ENCODE measurements around the gene SFRP2. TPM values are rescaled to one million over a fixed set of nuclear protein-coding genes. Genes with fewer than 3 reads are reported as not detected.

Gene SFRP2
- total RNA-seq, 1 experiment from 2014 or later: 0.26 TPM

DNA sequence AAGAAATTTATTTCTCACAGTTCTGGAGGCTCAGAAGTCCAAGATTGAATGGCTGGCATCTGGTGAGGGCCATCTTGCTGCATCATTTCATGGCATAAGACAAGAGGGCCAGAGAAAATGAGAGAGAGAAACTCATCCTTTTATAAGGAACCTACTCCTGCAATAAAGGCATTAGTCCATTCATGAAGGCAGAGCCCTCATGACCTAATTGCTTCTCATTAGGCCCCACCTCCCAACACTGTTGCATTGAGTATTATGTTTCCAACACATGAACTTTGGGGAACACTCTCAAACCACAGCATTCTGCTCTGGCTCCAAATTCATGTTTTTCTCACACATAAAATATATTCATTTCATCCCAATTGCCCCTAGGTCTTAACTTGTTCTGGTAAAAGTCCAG, 43.2 kb downstream of the SFRP2 start:
- no peak for ATAC-seq
- intact Hi-C loops (cut with micrococcal nuclease; ENCODE audit: unreplicated experiment): loop anchor here (10.0 kb wide), 1 partner anchor 401 kb away; the partner anchor contains the start of gene MND1
- no TSS peak for BruUV-seq (replicated peaks)

DNA sequence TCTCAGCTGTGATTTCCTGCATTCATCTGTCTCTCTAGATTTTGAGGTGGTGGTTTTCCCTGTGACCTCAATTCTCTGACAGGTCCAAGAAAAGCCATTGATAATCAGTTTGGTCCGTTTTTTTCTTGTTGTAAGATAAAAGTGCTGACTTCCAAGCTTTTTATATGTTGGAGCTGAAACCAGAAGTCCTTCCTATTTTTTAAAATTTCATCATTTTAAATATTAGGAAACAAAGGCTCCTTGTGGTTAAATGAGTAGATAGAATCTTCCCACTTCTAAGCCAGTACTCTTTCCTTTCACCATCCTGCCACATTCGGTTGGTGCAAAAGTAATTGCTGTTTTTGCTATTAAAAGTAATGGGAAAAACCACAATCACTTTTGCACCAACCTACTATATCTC, 47.3 kb downstream of the SFRP2 start:
- no peaks in the 10 kb centered on the region for H3K9me3 ChIP-seq (ENCODE audit: control insufficient read depth, insufficient read depth, low read depth, low read length)
- in situ Hi-C loops (cut with HindIII; ENCODE audit: low pct_unique_long_range_greater_than_20kb, low sequenced_read_pairs): no loop called here
- POLR2A ChIA-PET: no interaction called here
- ATAC-seq (no peak), DNase-seq (ENCODE audit: low read depth, low spot score) (no peak)
- no peak overlapping the region for H3K27ac ChIP-seq (ENCODE audit: low read length)
- TF ChIP-seq, protein P1, sequence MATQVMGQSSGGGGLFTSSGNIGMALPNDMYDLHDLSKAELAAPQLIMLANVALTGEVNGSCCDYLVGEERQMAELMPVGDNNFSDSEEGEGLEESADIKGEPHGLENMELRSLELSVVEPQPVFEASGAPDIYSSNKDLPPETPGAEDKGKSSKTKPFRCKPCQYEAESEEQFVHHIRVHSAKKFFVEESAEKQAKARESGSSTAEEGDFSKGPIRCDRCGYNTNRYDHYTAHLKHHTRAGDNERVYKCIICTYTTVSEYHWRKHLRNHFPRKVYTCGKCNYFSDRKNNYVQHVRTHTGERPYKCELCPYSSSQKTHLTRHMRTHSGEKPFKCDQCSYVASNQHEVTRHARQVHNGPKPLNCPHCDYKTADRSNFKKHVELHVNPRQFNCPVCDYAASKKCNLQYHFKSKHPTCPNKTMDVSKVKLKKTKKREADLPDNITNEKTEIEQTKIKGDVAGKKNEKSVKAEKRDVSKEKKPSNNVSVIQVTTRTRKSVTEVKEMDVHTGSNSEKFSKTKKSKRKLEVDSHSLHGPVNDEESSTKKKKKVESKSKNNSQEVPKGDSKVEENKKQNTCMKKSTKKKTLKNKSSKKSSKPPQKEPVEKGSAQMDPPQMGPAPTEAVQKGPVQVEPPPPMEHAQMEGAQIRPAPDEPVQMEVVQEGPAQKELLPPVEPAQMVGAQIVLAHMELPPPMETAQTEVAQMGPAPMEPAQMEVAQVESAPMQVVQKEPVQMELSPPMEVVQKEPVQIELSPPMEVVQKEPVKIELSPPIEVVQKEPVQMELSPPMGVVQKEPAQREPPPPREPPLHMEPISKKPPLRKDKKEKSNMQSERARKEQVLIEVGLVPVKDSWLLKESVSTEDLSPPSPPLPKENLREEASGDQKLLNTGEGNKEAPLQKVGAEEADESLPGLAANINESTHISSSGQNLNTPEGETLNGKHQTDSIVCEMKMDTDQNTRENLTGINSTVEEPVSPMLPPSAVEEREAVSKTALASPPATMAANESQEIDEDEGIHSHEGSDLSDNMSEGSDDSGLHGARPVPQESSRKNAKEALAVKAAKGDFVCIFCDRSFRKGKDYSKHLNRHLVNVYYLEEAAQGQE (IDR thresholded peaks at IDR 0.05; ENCODE audit: insufficient read depth in 1 of 2, low read depth in 2 of 2, low read length in 1 of 2): no peak
- TF ChIP-seq TCF7L2 (IDR thresholded peaks at IDR 0.05; ENCODE audit: low read depth, low read length) (no peak), POLR2AphosphoS5 (IDR thresholded peaks at IDR 0.05; ENCODE audit: low read depth, low read length) (no peak), SIN3A (IDR thresholded peaks at IDR 0.05; ENCODE audit: borderline replicate concordance, insufficient read depth, low read depth, low read length) (no peak)
- TF ChIP-seq, protein P2, sequence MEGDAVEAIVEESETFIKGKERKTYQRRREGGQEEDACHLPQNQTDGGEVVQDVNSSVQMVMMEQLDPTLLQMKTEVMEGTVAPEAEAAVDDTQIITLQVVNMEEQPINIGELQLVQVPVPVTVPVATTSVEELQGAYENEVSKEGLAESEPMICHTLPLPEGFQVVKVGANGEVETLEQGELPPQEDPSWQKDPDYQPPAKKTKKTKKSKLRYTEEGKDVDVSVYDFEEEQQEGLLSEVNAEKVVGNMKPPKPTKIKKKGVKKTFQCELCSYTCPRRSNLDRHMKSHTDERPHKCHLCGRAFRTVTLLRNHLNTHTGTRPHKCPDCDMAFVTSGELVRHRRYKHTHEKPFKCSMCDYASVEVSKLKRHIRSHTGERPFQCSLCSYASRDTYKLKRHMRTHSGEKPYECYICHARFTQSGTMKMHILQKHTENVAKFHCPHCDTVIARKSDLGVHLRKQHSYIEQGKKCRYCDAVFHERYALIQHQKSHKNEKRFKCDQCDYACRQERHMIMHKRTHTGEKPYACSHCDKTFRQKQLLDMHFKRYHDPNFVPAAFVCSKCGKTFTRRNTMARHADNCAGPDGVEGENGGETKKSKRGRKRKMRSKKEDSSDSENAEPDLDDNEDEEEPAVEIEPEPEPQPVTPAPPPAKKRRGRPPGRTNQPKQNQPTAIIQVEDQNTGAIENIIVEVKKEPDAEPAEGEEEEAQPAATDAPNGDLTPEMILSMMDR (IDR thresholded peaks at IDR 0.05): no peak
- CTCF ChIA-PET: no interaction called here
- BruUV-seq (replicated peaks): no TSS peak
- H3K4me3 ChIP-seq (ENCODE audit: low read depth in 2 of 2, low read length in 2 of 2): no peak overlapping the region
- no peaks in the 10 kb centered on the region for H3K27me3 ChIP-seq (ENCODE audit: control insufficient read depth, insufficient read depth, low read length)
- no peaks in the 10 kb centered on the region for H3K36me3 ChIP-seq (ENCODE audit: control insufficient read depth, insufficient read depth, low read length)
- intact Hi-C loops (cut with micrococcal nuclease; ENCODE audit: unreplicated experiment): loop anchor here (10.0 kb wide), 1 partner anchor 397 kb away; the partner anchor contains the start of gene MND1
- no peaks in the 10 kb centered on the region for H3K4me1 ChIP-seq (ENCODE audit: control insufficient read depth, insufficient read depth, low read length)

More for the DNA sequence above, 43.2 kb downstream of the SFRP2 start:
- POLR2A ChIA-PET: no interaction called here
- Histone ChIP-seq H3K27me3 (ENCODE audit: control insufficient read depth, insufficient read depth, low read length) (no peaks in the 10 kb centered on the region), H3K36me3 (ENCODE audit: control insufficient read depth, insufficient read depth, low read length) (no peaks in the 10 kb centered on the region), H3K4me3 (ENCODE audit: low read depth in 2 of 2, low read length in 2 of 2) (no peak overlapping the region), H3K27ac (ENCODE audit: low read length) (no peak overlapping the region), H3K9me3 (ENCODE audit: control insufficient read depth, insufficient read depth, low read depth, low read length) (no peaks in the 10 kb centered on the region), H3K4me1 (ENCODE audit: control insufficient read depth, insufficient read depth, low read length) (no peaks in the 10 kb centered on the region)
- DNase-seq (ENCODE audit: low read depth, low spot score): no peak
- TF ChIP-seq, protein P1 (IDR thresholded peaks at IDR 0.05; ENCODE audit: insufficient read depth in 1 of 2, low read depth in 2 of 2, low read length in 1 of 2): no peak
- TF ChIP-seq TCF7L2 (IDR thresholded peaks at IDR 0.05; ENCODE audit: low read depth, low read length) (no peak), SIN3A (IDR thresholded peaks at IDR 0.05; ENCODE audit: borderline replicate concordance, insufficient read depth, low read depth, low read length) (no peak), POLR2AphosphoS5 (IDR thresholded peaks at IDR 0.05; ENCODE audit: low read depth, low read length) (no peak)
- TF ChIP-seq, protein P2 (IDR thresholded peaks at IDR 0.05): no peak
- in situ Hi-C loops (cut with HindIII; ENCODE audit: low pct_unique_long_range_greater_than_20kb, low sequenced_read_pairs): no loop called here
- CTCF ChIA-PET: no interaction called here
